Mammary epithelial cell (primary cell): Measurements from ENCODE around the gene APP.

Source experiments
- EZH2 ChIP-seq: IDR thresholded peaks from 2 replicates; pipeline ENCODE4 v1.6.1; 2012; ENCODE audit warnings: low read length, inconsistent platforms, borderline replicate concordance
- TF ChIP-seq, protein P1 (sequence below), 2 donors: IDR thresholded peaks in 1 of 2; conservative IDR thresholded peaks in 1 of 2; 2 replicates each; pipeline ENCODE4 v1.5.1; 2011 to 2012; ENCODE audit warnings: inconsistent platforms in 2 of 2, low read length in 2 of 2, mild to moderate bottlenecking in 2 of 2, control low read depth in 1 of 2, low read depth in 1 of 2; ENCODE audit not compliant: insufficient read depth in 1 of 2; ENCODE audit errors: extremely low read depth in 1 of 2

DNA sequence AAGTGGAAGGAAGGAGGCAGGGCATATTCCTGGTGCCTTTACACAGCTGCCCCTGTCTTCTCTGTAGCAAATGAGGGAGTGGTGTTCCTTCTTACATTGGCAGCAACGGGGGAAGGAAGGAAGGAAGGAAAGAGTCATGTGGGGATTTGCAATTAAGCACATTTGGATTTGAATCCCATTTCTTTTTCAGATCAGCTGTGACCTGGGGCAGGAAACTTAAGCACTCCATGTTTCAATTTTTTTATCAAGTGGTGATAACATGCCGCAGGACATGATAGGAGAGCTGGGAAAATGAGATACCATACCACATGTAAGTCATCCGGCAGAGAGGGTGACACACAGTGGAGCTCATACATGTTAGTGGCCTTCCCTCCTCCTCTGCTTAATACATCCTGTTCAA lies 186.8 kb downstream of the APP start:
- TF ChIP-seq EZH2 = no peak
- TF ChIP-seq, protein P1, sequence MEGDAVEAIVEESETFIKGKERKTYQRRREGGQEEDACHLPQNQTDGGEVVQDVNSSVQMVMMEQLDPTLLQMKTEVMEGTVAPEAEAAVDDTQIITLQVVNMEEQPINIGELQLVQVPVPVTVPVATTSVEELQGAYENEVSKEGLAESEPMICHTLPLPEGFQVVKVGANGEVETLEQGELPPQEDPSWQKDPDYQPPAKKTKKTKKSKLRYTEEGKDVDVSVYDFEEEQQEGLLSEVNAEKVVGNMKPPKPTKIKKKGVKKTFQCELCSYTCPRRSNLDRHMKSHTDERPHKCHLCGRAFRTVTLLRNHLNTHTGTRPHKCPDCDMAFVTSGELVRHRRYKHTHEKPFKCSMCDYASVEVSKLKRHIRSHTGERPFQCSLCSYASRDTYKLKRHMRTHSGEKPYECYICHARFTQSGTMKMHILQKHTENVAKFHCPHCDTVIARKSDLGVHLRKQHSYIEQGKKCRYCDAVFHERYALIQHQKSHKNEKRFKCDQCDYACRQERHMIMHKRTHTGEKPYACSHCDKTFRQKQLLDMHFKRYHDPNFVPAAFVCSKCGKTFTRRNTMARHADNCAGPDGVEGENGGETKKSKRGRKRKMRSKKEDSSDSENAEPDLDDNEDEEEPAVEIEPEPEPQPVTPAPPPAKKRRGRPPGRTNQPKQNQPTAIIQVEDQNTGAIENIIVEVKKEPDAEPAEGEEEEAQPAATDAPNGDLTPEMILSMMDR (conservative IDR thresholded peaks at IDR 0.05 in 1 of 2, IDR thresholded peaks at IDR 0.05 in 1 of 2; ENCODE audit: extremely low read depth in 1 of 2, insufficient read depth in 1 of 2, low read depth in 1 of 2, low read length in 2 of 2) = no peak
